GM23248 (cell line): Measurements from ENCODE around the gene NOVA2.

Source experiments
- EZH2 ChIP-seq: fragments of 200-600 bp; sonication (generic); IDR thresholded peaks from 2 replicates; pipeline ENCODE4 v1.6.1; 2018; ENCODE audit warnings: antibody characterized with exemption, mild to moderate bottlenecking; ENCODE audit not compliant: insufficient read depth, poor library complexity, severe bottlenecking
- EZH2phosphoT487 ChIP-seq: fragments of 200-600 bp; sonication (generic); IDR thresholded peaks from 2 replicates; pipeline ENCODE4 v1.6.1; 2018; ENCODE audit warnings: antibody characterized with exemption, moderate library complexity, mild to moderate bottlenecking, low read depth; ENCODE audit not compliant: insufficient read depth

DNA sequence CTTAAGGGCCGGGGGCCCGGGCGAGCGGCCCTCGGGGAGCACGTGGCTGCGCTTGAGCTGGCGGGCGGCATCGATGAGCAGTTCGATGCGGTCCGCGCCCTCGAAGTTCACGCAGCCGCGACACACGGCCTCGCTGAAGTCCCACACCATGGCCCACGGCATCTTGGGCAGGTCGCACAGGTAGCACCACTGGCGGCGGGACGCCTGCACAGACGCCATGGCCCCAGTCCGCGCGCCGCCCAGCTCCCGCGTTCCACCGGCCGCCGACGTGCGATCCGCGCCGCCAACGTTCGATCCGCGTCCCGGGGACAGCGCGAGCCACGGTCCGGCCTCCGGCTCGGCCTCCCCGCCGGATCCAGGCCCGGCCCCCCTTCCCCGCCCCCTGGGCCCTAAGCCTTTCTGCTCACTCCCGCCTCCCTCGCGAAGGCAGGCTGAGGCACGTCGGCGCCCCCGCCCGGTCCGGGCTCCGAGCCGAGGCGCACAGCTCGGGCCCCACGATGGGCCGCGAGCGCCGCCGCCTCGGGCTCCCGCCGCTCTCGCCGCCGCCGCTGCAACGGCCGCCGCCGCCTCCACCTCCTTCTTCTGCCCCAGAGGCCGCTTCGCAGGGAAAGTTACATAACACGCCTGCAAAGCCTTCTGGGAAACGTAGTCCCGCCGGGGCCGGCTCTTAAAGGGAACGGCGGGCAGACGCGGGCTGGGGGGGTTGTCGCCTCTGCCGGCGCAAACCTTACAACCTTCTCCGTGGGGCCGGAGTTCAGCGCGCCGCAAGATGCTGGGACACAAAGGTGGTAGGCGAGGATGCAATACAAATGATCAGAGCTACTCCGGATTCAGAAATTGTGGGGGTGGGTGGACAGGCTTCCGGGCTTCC lies 87.9 kb downstream of the NOVA2 start, which contains the start of gene IRF2BP1:
- no peak for TF ChIP-seq EZH2
- no peak for TF ChIP-seq EZH2phosphoT487
